GM12864 (cell line): ENCODE data around the gene TMED10.

Source experiments
- DNase-seq: peaks from one replicate; pipeline ENCODE4 v3.0.0-alpha.2; 2011; ENCODE audit warnings: low read depth
- H3K4me3 ChIP-seq: 2 replicates; pipeline ENCODE4 v1.5.1; 2011; ENCODE audit warnings: mild to moderate bottlenecking, low read depth, low read length, control low read depth
- CTCF ChIP-seq: IDR thresholded peaks from 2 replicates; pipeline ENCODE4 v1.5.1; 2011; ENCODE audit warnings: low read depth, mild to moderate bottlenecking, moderate library complexity, low read length, control low read depth, inconsistent platforms; ENCODE audit errors: missing control alignments

The TMED10 gene

DNA sequence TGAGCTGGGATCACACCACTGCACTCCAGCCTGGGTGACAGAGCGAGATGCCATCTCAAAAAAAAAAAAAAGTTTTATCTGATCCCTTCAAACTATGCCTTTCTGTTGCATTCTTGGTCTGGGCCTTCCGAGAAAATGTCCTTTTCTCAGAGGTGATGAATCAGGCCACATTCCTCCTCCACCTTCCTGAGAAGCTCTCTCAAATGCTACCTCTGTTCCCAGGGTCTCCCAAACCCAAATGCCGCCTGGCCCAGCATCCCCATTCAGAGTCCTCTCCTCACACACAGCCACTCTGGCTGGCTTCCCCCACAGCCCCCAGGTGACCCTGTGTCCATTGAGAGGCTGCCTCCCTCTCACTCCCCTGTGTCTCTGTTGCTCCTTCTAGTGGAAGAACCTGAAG lies 19.7 kb upstream of the TMED10 start:
- DNase-seq = no peak
- TF ChIP-seq CTCF = no peak
- no peak overlapping the region for H3K4me3 ChIP-seq

DNA sequence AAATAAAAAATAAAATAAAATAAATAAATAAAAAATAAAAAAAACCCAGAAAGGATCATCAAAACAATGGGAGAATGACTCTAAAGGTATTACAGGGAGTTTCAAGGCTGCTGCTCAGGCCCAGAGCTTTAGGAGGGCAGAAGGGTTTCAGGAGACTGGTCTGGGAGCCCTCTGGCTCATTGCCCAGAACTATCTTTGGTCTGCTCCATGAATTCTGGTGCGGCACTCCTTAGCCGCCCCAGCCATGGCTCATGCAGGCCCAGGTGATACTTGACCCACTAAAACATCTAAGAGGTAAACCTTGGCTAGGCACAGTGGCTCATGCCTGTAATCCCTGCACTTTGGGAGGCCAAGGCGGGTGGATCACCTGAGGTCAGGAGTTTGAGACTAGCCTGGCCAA lies 14.7 kb upstream of the TMED10 start:
- DNase-seq = no peak
- TF ChIP-seq CTCF = no peak
- no peak overlapping the region for H3K4me3 ChIP-seq

GRCh38 chr14:75190023-75190422 lies 13.6 kb upstream of the TMED10 start:
- no peak for DNase-seq
- no peak overlapping the region for H3K4me3 ChIP-seq
- no peak for TF ChIP-seq CTCF

- no peak overlapping the region for H3K4me3 ChIP-seq
- TF ChIP-seq CTCF = no peak
- DNase-seq = peak; percentile 71
Measured at GRCh38 chr14:75188520-75189268, 12.3 kb upstream of the TMED10 start.

GRCh38 chr14:75188086-75188485 lies 11.7 kb upstream of the TMED10 start:
- DNase-seq = no peak
- TF ChIP-seq CTCF = no peak

DNA sequence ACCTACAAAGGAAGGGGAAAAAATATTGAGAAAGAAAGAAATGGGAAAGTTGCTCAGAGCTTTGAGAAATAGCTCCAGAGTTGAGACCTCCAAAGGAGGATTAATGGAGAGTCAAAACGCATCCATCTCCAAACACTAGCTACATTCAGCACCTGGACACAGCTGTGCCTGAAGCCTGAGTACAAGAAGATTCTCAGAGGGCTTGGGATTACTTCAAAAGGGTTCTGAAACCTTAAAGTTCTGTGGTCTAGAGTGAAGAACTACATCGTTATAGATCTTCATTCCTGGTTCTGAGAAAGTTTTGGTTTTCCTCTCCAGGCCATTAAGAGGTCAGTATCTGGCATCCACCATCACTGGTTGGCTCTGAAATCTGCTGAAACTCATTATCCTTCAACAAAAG lies 10.5 kb upstream of the TMED10 start:
- H3K4me3 ChIP-seq = no peak overlapping the region
- no peak for DNase-seq
- no peak for TF ChIP-seq CTCF

More at GRCh38 chr14:75188086-75188485, 11.7 kb upstream of the TMED10 start:
- H3K4me3 ChIP-seq = no peak overlapping the region
